Pons (tissue), 1 donor: ENCODE data around the gene GAREM1.
A peak's percentile ranks its signal among the peaks of the same experiment; 100 is the strongest.
"Not testable (repeated sequence)": the region's sequence is repeated elsewhere in the genome, so short reads cannot be mapped to it uniquely, and the experiment has no call there.

ENCODE experiments used
- DNase-seq: peaks from one replicate; pipeline ENCODE4 v3.0.0-alpha.2; 2016; ENCODE audit warnings: low spot score

GAREM1 gene

DNA sequence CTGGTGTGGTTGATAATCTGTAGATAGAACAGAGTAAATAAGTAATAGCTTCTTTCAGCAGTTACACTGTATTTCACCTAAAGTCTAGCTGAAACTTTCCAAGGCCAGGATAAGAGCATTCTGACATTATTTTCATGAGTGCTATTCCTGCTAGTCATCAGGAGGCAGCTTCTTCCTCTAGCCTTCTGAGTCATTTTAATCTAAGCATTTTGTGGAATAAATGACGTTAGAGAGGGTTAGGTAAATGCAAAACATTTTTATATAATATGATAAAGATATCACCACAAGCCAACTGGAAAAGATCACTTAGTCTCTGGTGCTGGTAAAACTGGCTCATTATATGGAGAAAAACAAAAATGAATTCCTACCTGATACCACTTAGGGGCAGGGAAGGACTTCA, 142.3 kb downstream of the GAREM1 start:
- no peak for DNase-seq

DNA sequence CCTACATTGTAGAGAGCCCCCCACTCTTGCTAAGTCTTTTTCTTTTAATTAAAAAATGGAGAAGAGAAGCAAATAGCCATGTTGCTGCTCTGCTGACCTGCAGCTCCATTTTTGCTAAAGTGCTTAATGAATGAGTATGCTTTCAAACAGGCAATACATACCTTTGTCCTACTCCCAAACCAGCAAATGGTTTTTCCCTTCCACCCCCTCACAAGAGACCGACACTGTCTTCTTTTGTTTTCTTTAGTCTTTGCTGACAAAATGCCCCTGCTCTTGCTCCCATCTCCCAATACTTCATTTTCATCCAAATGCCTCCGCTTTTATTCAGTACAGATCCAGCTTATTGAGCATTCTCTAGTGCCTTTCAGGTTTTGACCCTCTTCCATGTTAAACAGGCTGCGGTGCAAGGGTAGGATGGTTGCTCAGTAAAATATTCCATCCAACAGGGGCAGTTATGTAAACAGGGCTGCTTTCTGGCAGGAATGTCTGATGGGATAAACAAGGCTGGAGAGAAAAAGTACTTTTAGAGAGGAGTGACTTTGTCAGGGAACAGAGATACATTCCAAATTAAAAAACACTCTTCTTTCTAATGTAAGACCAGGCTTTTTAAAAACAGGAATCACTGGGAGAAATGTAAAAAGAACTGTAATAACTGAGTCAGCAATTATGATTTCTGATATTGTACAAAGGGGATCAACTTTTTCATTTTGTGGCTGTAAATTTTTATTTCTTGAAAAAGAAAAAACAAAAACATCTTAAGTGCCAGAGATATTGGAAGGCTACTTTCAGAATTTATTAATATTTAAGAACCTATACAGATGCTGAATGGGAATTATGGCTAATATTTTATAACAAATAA, 144.0 kb downstream of the GAREM1 start:
- peak; percentile 54 for DNase-seq

DNA sequence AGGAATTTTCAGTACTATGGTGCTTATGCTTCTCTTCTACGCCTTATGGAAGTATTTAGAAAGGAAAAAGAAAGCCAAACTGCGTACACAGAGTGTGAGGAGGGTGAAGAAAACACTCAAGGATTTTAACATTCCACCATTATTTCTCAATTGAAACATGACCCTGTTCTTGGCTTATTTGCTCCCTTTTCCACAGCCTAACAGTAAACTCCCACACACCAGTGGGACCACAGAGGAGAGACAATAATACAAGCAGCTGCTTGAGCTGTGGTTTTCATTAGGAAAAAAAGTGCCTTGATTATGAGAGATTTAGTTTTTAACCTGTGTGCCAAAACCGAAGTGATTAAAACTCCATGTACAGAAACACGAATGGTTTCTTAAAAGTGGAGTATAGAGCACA, 146.5 kb downstream of the GAREM1 start:
- DNase-seq = no peak

DNA sequence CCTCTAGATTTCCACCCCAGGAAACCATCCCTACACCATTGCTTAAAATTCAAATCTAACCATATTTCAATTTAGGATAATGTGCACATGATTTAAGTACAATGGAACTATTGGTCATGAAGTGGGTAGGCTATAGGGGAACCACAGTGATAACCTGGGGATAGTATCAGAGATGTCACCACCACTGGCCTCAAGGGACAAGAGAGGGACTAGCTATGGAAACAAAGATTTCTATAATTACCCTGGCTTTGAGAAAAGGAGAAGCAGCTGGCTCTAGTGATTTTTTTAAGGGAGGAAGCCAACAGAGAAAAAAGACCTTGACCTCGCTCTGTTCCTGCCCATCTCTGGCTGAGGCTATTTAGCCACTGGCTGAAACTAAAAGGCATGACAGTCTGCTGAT, 148.9 kb downstream of the GAREM1 start:
- no peak for DNase-seq

DNA sequence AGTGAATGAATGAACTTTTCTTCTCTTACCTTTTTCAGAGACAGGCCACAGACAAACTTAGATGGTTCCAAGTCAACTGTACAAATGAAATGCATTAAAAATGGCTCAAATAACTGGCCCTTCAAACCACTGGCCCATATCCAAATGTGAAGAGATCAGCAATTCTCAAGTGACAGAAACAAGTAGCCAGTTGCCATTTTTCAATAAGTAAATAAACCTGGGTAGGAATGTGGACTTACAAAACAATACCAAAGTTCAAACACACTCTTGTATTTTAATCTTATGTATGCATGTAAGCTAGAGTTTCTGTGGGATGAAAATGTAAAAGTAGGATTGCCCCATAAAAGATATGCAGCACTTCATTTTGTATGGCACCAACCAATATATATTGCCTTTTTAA, 151.6 kb downstream of the GAREM1 start:
- no peak for DNase-seq

DNA sequence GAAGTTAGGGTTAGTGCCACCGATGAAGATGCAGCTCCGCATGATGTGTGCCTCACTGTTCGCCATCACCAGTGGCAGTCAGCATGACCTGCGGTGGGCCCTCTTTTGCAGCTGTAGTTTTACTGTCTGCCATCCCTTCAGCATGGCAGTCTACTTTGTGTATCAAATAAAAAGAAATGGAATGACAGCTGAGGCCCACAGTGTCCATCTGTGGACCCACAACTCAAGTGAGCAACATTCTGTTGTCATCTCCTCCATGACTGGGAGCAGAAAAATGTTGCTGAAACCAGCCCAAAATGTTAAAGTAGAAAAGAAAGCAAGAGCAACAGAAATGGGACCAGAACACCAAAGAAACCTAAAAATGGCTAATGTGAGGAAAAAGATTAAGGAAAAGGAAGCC, 152.1 kb downstream of the GAREM1 start:
- DNase-seq = no peak

DNA sequence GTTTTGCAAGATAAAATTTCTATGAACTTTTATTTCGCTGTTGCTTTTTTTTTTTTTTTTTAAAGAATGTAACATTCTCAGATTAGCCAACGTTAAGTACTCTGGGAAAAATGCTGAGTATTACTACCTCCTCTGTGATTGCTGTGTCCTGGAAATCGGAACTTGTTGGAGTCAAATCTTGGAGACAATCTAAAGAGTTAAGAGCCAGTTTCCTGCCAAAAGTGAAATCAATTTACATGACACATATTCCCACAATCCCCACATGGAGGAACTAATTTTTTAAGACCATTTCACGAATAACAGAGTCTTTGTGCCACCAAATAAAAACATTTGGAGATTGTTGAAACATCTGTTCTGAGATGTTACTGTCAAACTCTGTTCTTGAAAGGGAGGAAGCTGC, 153.0 kb downstream of the GAREM1 start:
- DNase-seq = no peak

DNA sequence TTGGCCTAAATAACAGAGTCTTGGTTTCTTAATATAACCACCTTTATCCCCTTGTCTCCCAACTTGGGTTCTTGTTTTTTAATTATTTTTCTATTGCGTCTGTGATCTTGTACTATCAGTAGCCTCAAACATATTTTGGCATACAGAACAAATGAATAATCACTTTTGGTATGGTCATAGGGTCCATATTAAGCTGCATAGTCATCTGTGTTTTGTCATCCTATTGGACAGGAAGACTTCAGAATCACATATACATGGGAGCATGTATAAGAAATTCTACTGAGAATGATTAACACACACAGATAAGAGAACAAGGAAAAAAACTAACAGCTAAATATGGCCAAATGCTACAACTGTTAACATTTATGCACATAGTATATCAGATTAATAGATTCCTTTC, 154.8 kb downstream of the GAREM1 start:
- DNase-seq = no peak

DNA sequence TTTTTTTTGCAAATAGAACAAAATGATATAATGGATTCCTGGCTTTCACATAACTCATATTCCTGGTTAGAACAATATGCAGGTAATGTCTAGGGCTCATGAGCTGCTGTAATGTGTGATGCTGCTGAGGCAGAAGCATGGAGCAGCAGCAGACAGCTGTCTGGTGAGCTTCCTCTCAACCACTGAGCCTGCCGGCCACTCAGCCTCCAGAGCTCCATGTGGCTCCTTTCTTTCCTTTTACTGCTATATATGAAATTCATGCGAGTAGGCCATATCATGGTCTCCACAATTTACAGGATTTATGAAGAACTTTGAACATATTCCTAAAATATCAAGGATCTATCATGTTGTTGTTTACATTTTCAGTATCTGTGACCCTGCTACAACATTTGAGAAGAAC, 159.9 kb downstream of the GAREM1 start:
- no peak for DNase-seq

DNA sequence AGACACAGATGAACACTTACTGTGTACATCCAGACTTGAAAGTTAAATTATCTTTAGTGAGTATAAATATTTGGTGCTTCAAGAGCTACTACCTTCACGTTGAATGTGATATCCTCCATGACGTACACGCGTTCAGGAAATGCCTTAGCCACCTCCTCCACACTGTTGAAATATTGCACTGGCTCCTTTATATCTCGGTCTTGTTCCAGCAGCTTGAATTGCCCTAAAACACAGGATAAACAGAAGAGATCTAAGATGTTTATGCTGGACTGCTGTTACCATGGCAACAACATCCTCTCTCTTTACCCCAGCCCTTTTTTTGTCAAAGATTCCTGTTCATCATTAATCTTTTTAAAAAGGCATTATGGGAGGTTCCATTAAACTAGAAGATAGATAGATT, 160.6 kb downstream of the GAREM1 start:
- no peak for DNase-seq

DNA sequence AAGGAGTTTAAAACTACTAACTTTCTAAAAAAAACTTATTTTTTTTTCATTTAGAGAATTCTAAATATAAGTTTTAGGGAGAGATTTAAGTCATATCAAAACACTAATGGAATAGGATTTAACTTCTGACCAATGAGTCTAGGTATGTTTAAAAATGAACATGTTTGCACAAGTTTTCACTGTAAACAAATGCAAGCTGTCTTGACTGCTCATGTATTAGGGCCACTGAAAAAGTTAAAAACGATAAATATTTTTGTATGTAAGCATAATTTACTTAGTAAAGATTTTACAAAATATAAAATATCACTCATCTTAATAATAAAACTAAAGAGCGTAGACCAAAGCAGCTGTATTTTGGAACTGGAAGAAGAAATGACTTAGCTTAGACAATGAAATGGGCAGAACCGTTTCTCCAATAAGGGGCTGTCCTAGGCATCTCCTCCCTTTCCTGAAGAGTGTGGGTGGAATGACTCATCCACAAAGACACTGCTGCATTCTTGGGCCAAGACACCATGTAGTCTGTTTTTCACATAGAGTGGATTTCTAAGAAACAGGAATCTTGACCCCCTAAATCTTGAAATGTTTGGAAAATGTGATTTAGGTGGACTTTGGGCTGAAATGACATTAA, 162.1 kb downstream of the GAREM1 start:
- DNase-seq = no peak

DNA sequence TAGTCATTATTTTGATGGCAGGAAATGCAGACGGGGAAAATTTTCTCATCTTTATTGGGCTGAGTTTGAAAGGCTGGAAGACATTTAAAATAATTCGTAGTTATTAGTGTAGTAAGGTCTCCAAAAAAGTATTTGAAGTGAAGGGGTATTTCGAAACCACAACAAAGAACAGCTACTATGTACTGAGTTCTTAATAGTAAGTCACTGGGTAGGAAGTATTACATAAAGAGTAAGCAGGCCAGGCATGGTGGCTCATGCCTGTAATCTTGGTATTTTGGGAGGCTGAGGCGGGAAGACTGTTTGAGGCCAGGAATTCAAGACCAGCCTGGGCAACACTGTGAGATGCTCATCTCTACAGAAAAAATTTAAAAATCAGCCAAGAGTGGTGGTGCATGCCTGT, 167.3 kb downstream of the GAREM1 start:
- DNase-seq = no peak

DNA sequence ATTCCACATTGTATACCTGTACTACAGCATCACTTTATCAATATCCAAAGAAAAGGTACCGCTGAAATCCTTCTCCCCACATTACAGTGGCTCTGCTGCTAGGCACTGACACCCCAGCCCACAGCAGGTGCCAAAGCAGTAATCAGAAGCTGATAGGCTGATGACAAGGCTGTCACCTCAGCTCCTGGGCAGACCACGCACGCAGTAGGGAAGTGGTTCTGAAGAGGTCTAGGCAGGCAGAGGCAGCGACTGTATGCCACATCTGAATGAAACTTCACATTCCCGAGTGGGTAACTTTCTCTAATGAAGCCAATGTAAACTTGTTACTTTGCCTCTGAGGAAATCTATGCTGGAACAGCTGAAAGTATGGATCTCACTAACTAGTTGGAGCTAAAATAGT, 167.9 kb downstream of the GAREM1 start:
- DNase-seq = no peak

DNA sequence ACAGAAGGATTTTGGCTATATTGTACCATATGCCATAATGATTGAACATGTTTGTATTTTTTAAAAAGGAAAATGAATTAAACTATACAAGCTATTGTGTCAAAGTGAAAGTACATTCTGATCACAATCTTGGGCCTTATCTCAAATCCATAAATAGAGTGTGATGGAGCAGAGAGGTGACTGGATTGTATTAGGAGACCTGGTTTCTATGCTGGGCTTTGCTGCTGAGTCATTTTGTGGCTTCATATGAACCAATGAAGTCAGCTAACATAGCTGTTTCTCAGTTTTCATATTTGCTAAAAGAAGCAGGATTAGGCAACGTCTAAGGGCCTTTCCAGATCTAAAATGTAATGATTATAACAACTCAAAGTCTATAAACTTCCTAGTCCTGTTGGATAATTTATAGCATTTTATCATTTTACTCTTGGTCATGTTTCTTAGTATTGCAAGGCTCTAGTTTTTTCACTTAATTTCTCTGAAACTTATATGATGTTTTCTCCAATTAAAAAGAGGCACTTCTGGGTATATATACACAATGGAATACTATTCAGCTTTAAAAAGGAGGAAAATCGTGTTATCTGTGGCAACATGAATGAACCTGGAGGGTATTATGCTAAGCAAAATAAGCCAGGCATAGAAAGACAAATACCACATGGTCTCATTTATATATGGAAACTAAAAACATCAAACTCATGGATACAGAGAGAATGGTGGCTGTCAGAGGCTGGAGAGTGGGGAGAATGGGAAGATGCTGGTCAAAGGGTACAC, 168.5 kb downstream of the GAREM1 start:
- DNase-seq = no peak

DNA sequence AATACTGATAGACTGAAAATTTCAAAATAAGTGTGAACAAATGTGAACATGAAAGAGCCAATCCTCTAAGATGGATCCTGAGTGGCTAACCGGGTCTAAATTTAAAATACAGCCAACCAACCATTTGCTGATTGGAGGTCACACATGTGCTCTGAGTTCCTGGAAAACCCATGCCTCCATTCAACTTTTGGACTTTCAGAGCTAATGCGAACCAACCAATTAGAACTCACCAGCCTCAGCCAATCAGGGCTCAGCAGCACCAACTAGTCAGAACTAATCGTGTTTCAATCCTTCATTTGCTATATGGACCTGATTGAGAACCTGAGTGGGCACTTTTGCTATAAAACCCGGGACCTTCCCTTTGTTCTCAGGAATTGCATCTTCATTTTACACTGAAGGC, 169.3 kb downstream of the GAREM1 start:
- no peak for DNase-seq

DNA sequence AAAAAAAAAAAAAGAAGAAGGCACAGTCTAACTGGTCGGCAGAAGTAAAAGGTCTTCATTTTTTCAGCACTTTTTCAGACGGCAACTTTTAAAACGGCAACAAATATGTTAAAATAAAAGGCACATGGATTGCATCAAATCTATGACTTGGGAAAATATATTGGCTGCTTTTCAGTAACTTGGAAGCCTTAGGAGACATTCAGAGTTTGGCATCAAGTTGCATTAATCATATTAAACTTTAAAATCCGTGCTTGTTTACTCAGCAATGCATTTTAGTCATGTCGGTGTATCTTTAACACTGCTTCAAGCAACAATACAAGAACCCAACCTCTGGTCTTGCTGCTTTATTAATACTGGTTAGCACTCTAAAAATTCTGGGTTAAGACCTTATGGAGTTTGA, 169.8 kb downstream of the GAREM1 start:
- no peak for DNase-seq

DNA sequence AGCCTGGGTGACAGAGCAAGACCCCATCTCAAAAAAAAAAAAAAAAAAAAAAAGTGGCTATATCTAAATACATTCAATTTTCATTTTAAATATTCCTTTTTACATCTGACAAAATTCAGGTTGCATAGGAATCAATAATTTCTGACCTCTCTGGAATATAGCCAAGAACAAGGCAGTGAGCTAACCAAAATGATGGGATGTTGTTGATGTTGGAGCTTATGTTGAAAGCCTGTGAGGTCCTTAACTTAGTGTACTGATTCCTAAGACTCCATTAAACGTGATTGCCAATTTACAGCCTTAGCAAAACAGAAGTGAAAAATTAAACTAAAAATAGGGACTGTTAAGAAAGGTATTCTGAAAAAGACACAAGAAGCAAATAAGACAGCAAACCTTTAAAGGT, 171.2 kb downstream of the GAREM1 start:
- no peak for DNase-seq

DNA sequence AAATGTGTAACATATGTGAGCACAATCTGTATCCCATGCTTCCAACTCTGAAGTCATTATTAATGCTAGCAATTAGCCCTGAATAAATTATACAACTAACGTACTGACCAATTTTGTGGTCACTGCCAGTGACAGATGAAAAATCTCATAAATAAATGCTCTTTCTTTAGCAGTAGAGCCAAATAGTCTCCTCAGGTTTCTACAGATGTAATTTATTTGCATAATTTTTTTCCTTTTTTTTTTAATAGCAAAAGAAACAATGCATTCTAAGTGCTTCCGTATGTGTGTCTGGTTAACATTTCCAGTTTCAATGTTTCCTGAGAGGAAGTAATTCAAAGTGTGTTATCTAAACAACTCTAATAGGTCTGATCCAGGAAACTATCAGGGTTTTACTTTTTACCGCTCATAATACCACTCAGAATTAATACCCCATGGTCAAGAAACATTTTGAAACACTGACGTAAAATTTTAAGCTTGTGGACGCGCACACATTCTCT, 172.5 kb downstream of the GAREM1 start:
- DNase-seq = no peak

DNA sequence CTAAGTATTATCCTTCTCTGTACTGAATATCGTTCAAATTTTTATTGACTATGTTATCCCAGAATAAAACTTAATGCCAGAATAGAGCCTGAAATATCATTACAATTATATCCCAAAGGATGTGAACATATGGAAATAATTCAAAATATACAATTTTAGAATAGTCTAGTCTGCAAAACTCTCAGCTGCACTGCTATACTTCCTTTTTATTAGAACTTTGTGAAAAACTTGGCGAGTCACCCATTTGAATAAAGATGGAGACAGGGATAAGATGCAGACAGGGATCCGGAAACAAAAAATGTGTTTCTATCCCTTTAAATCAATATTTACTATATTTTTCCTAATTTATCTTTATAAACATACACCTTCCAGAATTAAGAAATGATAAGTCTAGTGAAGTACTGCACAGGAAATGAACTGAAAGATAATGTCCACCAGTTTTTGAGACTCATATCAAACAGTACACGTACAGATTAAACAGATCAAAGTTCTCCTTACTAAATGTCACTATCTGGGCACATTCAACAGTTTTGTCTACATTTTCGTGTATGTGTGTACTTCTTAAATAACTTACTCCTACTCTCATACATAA, 173.0 kb downstream of the GAREM1 start:
- no peak for DNase-seq

DNA sequence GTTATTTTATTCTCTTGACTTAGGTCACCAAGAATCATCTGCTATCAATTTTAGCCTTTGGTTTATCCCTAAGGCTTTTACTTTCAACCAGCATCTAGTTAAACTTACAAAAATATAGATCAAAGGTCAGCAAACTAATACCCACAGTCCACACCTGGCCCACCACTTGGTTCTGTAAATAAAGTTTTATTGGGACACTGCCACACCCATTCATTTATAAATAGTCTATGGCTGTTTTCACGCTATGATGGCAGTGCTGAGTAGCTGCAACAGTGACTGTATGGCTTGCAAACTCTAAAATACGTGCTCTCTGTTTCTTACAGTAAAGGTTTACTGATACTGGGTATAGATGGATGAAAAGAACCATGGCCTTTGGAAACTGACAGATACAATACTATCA, 173.8 kb downstream of the GAREM1 start:
- DNase-seq = no peak

DNA sequence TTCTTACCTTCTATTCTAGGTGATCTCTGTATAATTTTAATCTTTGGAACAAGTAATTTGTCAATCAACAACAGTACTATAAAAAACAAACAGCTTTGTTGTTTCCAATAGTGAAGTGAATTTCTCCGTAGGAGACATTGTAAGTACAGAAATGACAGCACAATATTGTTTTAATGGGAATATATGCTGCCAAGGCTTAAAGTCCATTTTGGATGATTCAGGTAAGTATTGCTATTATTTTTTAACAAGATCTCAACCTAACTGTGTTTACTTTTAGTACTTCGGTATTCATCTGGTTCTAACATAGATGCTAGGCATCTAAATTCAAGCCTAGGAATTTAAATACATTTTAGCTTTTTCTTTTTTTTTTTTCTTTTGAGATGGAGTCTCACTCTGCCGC, 175.1 kb downstream of the GAREM1 start:
- DNase-seq = no peak

DNA sequence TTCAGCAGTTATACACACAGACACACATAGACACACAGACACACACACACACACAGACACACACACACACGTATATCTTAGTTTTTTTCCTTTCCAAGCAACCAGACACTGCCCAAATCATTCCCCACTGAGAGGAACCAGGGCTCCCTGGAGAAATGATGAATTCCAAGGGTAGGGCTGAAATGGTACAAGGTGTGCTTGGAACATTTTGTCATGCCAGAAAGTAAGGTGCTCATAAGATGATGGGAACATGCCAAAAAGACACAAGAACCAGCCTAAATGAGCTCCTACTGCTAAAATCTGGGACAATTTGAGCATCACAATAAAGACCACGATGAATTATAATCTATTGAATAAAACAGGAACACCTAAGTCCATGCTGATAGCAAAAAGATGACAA, 177.6 kb downstream of the GAREM1 start:
- DNase-seq = no peak

DNA sequence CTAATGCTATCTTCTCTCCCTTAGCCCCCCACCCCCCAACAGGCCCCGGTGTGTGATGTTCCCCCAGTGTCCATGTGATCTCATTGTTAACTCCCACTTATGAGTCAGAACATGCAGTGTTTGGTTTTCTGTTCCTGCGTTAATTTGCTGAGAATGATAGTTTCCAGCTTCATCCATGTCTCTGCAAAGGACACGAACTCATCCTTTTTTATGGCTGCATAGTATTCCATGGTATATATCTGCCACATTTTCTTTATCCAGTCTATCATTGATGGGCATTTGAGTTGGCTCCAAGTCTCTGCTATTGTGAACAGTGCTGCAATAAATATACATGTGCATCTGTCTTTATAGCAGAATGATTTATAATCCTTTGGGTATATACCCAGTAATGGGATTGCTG, 179.1 kb downstream of the GAREM1 start:
- DNase-seq = not testable (repeated sequence)
